GM12878 (cell line): Measurements from ENCODE around the gene VAV2. TPM values are rescaled to one million over a fixed set of nuclear protein-coding genes. Genes with fewer than 3 reads are reported as not detected.
"Not testable (repeated sequence)": the region's sequence is repeated elsewhere in the genome, so short reads cannot be mapped to it uniquely, and the experiment has no call there.

Experiments used
- ATAC-seq: fragments of 200-7000 bp; cut with Tn5 transposase; 3 replicates; pipeline ENCODE4 v1.9.1; 2020; ENCODE audit warnings: mild to moderate bottlenecking, moderate library complexity
- BruUV-seq: library from RNA; stranded (reverse); fragments of 400-500 nt; replicated peaks from 2 replicates; lab custom pipeline; 2021; lab: Mats Ljungman, UMichigan
- CTCF ChIA-PET: fragments of 300-600 bp; sonication (Branson Sonifier 250); formaldehyde crosslinking; extraction: SDS; loops from one replicate; lab custom pipeline; 2021; ENCODE audit warnings: inconsistent platforms; lab: Yijun Ruan, JAX
- POLR2A ChIA-PET: fragments of 350-600 bp; formaldehyde crosslinking; extraction: SDS; loops from one replicate; lab custom pipeline; 2021; ENCODE audit warnings: inconsistent platforms; lab: Charles Lee
- RAD21 ChIA-PET: fragments of 300-600 bp; sonication (Branson Sonifier 250); formaldehyde crosslinking; loops from one replicate; lab custom pipeline; 2023; ENCODE audit warnings: antibody characterized with exemption; ENCODE audit not compliant: unreplicated experiment; lab: Charles Lee
- SMC1A ChIA-PET: fragments of 300-600 bp; sonication (Branson Sonifier 250); formaldehyde crosslinking; loops from one replicate; lab custom pipeline; 2023; ENCODE audit not compliant: unreplicated experiment, uncharacterized antibody; lab: Charles Lee
- DNase-seq: peaks from one replicate; pipeline ENCODE4 v3.0.0-alpha.2; 2011; ENCODE audit warnings: low read depth, low spot score
- FAIRE-seq: peaks from 3 replicates; lab custom pipeline; 2011; peaks lifted over from hg19 to GRCh38; lab: Jason Lieb, UNC
- H2AFZ ChIP-seq: 2 replicates; pipeline ENCODE4 v1.6.0; 2011; ENCODE audit warnings: low read depth, low read length, control low read depth; ENCODE audit not compliant: control insufficient read depth
- H3K27ac ChIP-seq: 2 replicates; pipeline ENCODE4 v1.5.1; 2011; ENCODE audit warnings: control low read depth; ENCODE audit not compliant: control insufficient read depth, insufficient read depth
- H3K27me3 ChIP-seq, 2 experiments: replicated peaks in 1 of 2; 2 replicates each; pipeline versions ENCODE4 v1.6.0 to v1.6.1; 2011; ENCODE audit warnings: low read length in 1 of 2; ENCODE audit not compliant: control insufficient read depth in 2 of 2, insufficient read depth in 2 of 2
- H3K36me3 ChIP-seq, 2 experiments: 2 replicates each; pipeline ENCODE4 v1.5.1; 2011; ENCODE audit warnings: low read length in 1 of 2; ENCODE audit not compliant: control insufficient read depth in 2 of 2, insufficient read depth in 2 of 2
- H3K4me1 ChIP-seq: 2 replicates; pipeline ENCODE4 v1.6.1; 2011; ENCODE audit warnings: mild to moderate bottlenecking, low read length, moderate library complexity, mixed read lengths; ENCODE audit not compliant: control insufficient read depth, insufficient read depth
- H3K4me2 ChIP-seq: 2 replicates; pipeline ENCODE4 v1.6.0; 2011; ENCODE audit warnings: control low read depth; ENCODE audit not compliant: control insufficient read depth, insufficient read depth
- H3K4me3 ChIP-seq: fragments of 200-600 bp; sonication (generic); 2 replicates; pipeline ENCODE4 v1.5.1; 2016
- H3K79me2 ChIP-seq: 2 replicates; pipeline ENCODE4 v1.6.0; 2011; ENCODE audit warnings: low read length; ENCODE audit not compliant: control insufficient read depth, insufficient read depth
- H3K9ac ChIP-seq: 2 replicates; pipeline ENCODE4 v1.8.0; 2011; ENCODE audit warnings: low read length, control low read depth, mixed read lengths; ENCODE audit not compliant: control insufficient read depth, insufficient read depth
- H3K9me3 ChIP-seq: replicated peaks from 3 replicates; pipeline ENCODE4 v1.5.1; 2011; ENCODE audit warnings: mild to moderate bottlenecking, low read length; ENCODE audit not compliant: control insufficient read depth, insufficient read depth
- H4K20me1 ChIP-seq: 2 replicates; pipeline ENCODE4 v1.6.0; 2011; ENCODE audit not compliant: control insufficient read depth, insufficient read depth
- HDAC2 ChIP-seq: fragments of 200-600 bp; sonication (generic); IDR thresholded peaks from 2 replicates; pipeline ENCODE4 v1.6.1; 2017
- RB1 ChIP-seq: fragments of 450-650 bp; formaldehyde crosslinking; IDR thresholded peaks from 2 replicates; pipeline ENCODE4 v1.6.1; 2017; ENCODE audit warnings: mild to moderate bottlenecking, borderline replicate concordance
- WGBS: methylation state at CpG from one replicate; pipeline ENCODE4 v1.1.6; 2016; ENCODE audit warnings: low lambda C conversion rate; ENCODE audit not compliant: insufficient replicate concordance, insufficient coverage; ENCODE audit errors: missing lambda C conversion rate; 5-methylcytosine and 5-hydroxymethylcytosine counted together
- in situ Hi-C: fragments of 300-500 bp; cut with MboI; formaldehyde crosslinking; loops from 9 replicates; pipeline ENCODE4 v1.14.3; 2018; ENCODE audit warnings: mixed read lengths
- intact Hi-C: fragments of 100-400 bp; cut with micrococcal nuclease; formaldehyde crosslinking; loops from one replicate; pipeline ENCODE4 v1.14.2; 2022; ENCODE audit not compliant: unreplicated experiment
- polyA plus RNA-seq, 11 experiments: library from polyadenylated mRNA; depleted of rRNA in 4 of 11; unstranded in 6 of 11; stranded (reverse) in 5 of 11; fragments of >200 nt; fragmentation: Nextera tagmentation in 4 of 11; fragmentation: Illumina TruSeq in 1 of 11; extraction: Ambion mirVana in 4 of 11; extraction: Trizol in 1 of 11; gene quantifications; 1 replicate in 1 of 11; 2 replicates in 10 of 11; pipeline versions ENCODE4 v1.2.1 to v1.2.3, GENCODE V29; 2011 to 2016; ENCODE audit warnings: inconsistent platforms in 2 of 11, missing spikeins in 2 of 11, low read depth in 1 of 11
- total RNA-seq, 4 experiments: library from RNA; depleted of rRNA in 3 of 4; stranded (reverse); fragments of >200 nt in 3 of 4; fragmentation: Illumina TruSeq in 1 of 4; extraction: Trizol in 1 of 4; gene quantifications; 2 replicates each; pipeline versions ENCODE4 v1.2.1 to v1.2.3, GENCODE V29; 2013 to 2021
- TF ChIP-seq, protein P1 (sequence below): fragments of 450-650 bp; IDR thresholded peaks from 2 replicates; pipeline ENCODE4 v1.6.1; 2017; ENCODE audit warnings: low read depth, mild to moderate bottlenecking, moderate library complexity

VAV2 gene
- total and polyA plus RNA-seq, 10 of the 15 experiments (the other 5 are each of a cell fraction or from before 2014, with no cell fraction given) = 0.13 to 43.9 (median 16.9) TPM

DNA sequence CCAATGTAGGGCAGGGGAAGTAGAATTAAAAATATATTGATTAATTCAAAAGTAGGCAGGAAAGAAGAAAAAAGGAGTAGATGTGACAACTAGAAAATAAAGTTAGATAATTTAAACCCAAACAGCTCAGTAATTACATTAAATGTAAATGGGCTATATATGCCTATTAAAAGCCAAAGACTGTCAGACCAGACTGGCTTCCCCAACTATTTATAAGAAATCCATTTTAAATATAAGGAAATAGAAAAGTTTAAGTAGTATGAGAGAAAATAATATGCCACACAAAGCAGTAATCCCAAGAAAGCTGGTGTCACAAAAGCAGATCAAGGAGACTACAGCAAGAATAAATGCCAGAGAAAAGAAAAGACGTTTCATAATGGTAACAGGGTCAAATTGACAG, 225.1 kb downstream of the VAV2 start (continued):
- TF ChIP-seq, protein P1, sequence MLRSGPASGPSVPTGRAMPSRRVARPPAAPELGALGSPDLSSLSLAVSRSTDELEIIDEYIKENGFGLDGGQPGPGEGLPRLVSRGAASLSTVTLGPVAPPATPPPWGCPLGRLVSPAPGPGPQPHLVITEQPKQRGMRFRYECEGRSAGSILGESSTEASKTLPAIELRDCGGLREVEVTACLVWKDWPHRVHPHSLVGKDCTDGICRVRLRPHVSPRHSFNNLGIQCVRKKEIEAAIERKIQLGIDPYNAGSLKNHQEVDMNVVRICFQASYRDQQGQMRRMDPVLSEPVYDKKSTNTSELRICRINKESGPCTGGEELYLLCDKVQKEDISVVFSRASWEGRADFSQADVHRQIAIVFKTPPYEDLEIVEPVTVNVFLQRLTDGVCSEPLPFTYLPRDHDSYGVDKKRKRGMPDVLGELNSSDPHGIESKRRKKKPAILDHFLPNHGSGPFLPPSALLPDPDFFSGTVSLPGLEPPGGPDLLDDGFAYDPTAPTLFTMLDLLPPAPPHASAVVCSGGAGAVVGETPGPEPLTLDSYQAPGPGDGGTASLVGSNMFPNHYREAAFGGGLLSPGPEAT = no peak
- no peak for TF ChIP-seq RB1
- no peak for TF ChIP-seq HDAC2

DNA sequence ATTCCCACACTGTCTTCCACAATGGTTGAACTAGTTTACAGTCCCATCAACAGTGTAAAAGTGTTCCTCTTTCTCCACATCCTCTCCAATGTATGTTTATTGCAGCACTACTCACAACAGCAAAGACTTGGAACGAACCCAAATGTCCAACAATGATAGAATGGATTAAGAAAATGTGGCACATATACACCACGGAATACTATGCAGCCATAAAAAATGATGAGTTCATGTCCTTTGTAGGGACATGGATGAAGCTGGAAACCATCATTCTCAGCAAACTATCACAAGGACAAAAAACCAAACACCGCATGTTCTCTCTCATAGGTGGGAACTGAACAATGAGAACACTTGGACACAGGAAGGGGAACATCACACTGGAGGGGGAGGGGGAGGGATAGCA, 225.9 kb downstream of the VAV2 start:
- CTCF ChIA-PET, POLR2A ChIA-PET, FAIRE-seq: not testable (repeated sequence)

More for the DNA sequence above, 225.9 kb downstream of the VAV2 start:
- DNase-seq, H3K9ac ChIP-seq, ATAC-seq, H2AFZ ChIP-seq, H4K20me1 ChIP-seq, H3K27me3 ChIP-seq, intact Hi-C loops, BruUV-seq, in situ Hi-C loops, H3K4me2 ChIP-seq, H3K4me1 ChIP-seq, H3K79me2 ChIP-seq, H3K4me3 ChIP-seq, RAD21 ChIA-PET, SMC1A ChIA-PET, H3K27ac ChIP-seq: not testable (repeated sequence)
- 73% methylated on average over 3 of the region's 3 CpGs for WGBS
- Histone ChIP-seq H3K9me3 (peaks cover 14% of the 10 kb centered on the region; the same call in 2 of the 3 replicates), H3K36me3 (peaks cover 16 to 30% of the 10 kb centered on the region in 2 experiments)
